ENCODE results near the gene TPRX1.
A peak's percentile ranks its signal among the peaks of the same experiment; 100 is the strongest.

- TF ChIP-seq CTCF (IDR thresholded peaks at IDR 0.05) = no peak
- TF ChIP-seq POLR2AphosphoS5 (IDR thresholded peaks at IDR 0.05) = peak in 1 of 3 donors; percentile 41
- TF ChIP-seq POLR2A (IDR thresholded peaks at IDR 0.05) = no peak
Measured at GRCh38 chr19:47779524-47780214, 24.7 kb downstream of the TPRX1 start.

All from stomach (tissue), 4 donors.